HG03025 (cell line): ENCODE results near the gene SHF.

ENCODE experiments used
- ATAC-seq: cut with Tn5 transposase; IDR thresholded peaks from one replicate; pipeline ENCODE4 v1.9.1; 2021; ENCODE audit warnings: mild to moderate bottlenecking, moderate library complexity; ENCODE audit not compliant: unreplicated experiment, low FRiP score

The SHF gene

GRCh38 chr15:45130291-45131000, 57.3 kb downstream of the SHF start:
- no peak for ATAC-seq

GRCh38 chr15:45129651-45130129, 58.1 kb downstream of the SHF start, which contains the start of the genes DUOX1 and DUOXA1:
DUOX1 (plus strand) TSS chr15:45129994; CDS start chr15:45131967, 1,973 bp downstream.
DUOXA1 (minus strand) TSS chr15:45129879; CDS start chr15:45123014, 6,865 bp downstream.
- no peak for ATAC-seq

GRCh38 chr15:45128971-45129639, 58.7 kb downstream of the SHF start:
- no peak for ATAC-seq

GRCh38 chr15:45126535-45127158, 61.1 kb downstream of the SHF start:
- ATAC-seq, result no peak

GRCh38 chr15:45123397-45123796, 64.4 kb downstream of the SHF start:
- ATAC-seq, result no peak

GRCh38 chr15:45122719-45123118, 65.0 kb downstream of the SHF start:
- no peak for ATAC-seq

- no peak for ATAC-seq
Observed at GRCh38 chr15:45121706-45122417, 65.9 kb downstream of the SHF start.

- no peak for ATAC-seq
Observed at GRCh38 chr15:45121020-45121419, 66.7 kb downstream of the SHF start.

GRCh38 chr15:45120081-45120972, 67.4 kb downstream of the SHF start:
- ATAC-seq, result no peak

- ATAC-seq, result no peak
Observed at GRCh38 chr15:45118996-45119395, 68.8 kb downstream of the SHF start.

GRCh38 chr15:45118131-45118588, 69.6 kb downstream of the SHF start:
- ATAC-seq, result peak; percentile 74

GRCh38 chr15:45117308-45118130, 70.2 kb downstream of the SHF start:
- no peak for ATAC-seq
